CD14-positive monocyte (primary cell): ENCODE measurements around the gene NEDD4L. TPM values are rescaled to one million over a fixed set of nuclear protein-coding genes. Genes with fewer than 3 reads are reported as not detected.

ENCODE experiments used
- DNase-seq, 3 donors: peaks; one replicate each; pipeline ENCODE4 v3.0.0-alpha.2; 2011 to 2022
- H2AFZ ChIP-seq: 2 replicates; pipeline ENCODE4 v1.6.0; 2012; ENCODE audit warnings: mild to moderate bottlenecking, low read depth, low read length, inconsistent platforms; ENCODE audit not compliant: insufficient read depth, poor library complexity, severe bottlenecking
- H3K27ac ChIP-seq, 2 donors: 1 replicate in 1 of 2; 2 replicates in 1 of 2; pipeline ENCODE4 v1.5.1; 2012 to 2013; ENCODE audit warnings: low read length in 2 of 2, control low read depth in 1 of 2, inconsistent platforms in 1 of 2, low read depth in 1 of 2, mild to moderate bottlenecking in 1 of 2
- H3K27me3 ChIP-seq, 2 donors: one replicate each; pipeline versions ENCODE4 v1.6.0 to v1.6.1; 2011 to 2013; ENCODE audit warnings: low read length in 2 of 2; ENCODE audit not compliant: control insufficient read depth in 2 of 2, insufficient read depth in 2 of 2
- H3K36me3 ChIP-seq, 2 donors: replicated peaks in 1 of 2; 1 replicate in 1 of 2; 2 replicates in 1 of 2; pipeline versions ENCODE4 v1.5.1 to v1.6.1; 2012 to 2013; ENCODE audit warnings: low read length in 2 of 2, control low read depth in 1 of 2, inconsistent platforms in 1 of 2, mild to moderate bottlenecking in 1 of 2; ENCODE audit not compliant: insufficient read depth in 2 of 2, control insufficient read depth in 1 of 2
- H3K4me1 ChIP-seq, 2 donors: 1 replicate in 1 of 2; 2 replicates in 1 of 2; pipeline versions ENCODE4 v1.5.1 to v1.6.1; 2012 to 2013; ENCODE audit warnings: low read length in 2 of 2, control low read depth in 1 of 2, inconsistent platforms in 1 of 2, mild to moderate bottlenecking in 1 of 2, moderate library complexity in 1 of 2; ENCODE audit not compliant: insufficient read depth in 2 of 2, control insufficient read depth in 1 of 2
- H3K4me2 ChIP-seq: replicated peaks from 2 replicates; pipeline ENCODE3; 2012; ENCODE audit warnings: low read length, moderate library complexity, mild to moderate bottlenecking; ENCODE audit not compliant: poor library complexity, severe bottlenecking; ENCODE audit errors: extremely low read depth
- H3K4me3 ChIP-seq, 3 experiments: fragments of 200-600 bp in 1 of 3; sonication (generic) in 1 of 3; replicated peaks in 1 of 3; 1 replicate in 2 of 3; 2 replicates in 1 of 3; pipeline ENCODE4 v1.5.1; 2011 to 2013; ENCODE audit warnings: low read length in 3 of 3, mild to moderate bottlenecking in 3 of 3, control low read depth in 2 of 3, low read depth in 2 of 3, inconsistent platforms in 1 of 3, moderate library complexity in 1 of 3
- H3K79me2 ChIP-seq: 2 replicates; pipeline ENCODE4 v1.6.0; 2012; ENCODE audit warnings: mild to moderate bottlenecking, control low read depth, inconsistent platforms, low read length, moderate library complexity; ENCODE audit not compliant: insufficient read depth
- H3K9ac ChIP-seq: 2 replicates; pipeline ENCODE4 v1.6.0; 2017; ENCODE audit warnings: low read length, mild to moderate bottlenecking; ENCODE audit not compliant: insufficient read depth, poor library complexity, severe bottlenecking
- H3K9me3 ChIP-seq, 2 donors: replicated peaks in 1 of 2; 1 replicate in 1 of 2; 2 replicates in 1 of 2; pipeline versions ENCODE4 v1.5.1 to v1.6.1; 2012 to 2013; ENCODE audit warnings: low read length in 2 of 2, control low read depth in 1 of 2; ENCODE audit not compliant: control insufficient read depth in 1 of 2, insufficient read depth in 1 of 2
- H4K20me1 ChIP-seq: 2 replicates; pipeline ENCODE4 v1.6.0; 2012; ENCODE audit warnings: mild to moderate bottlenecking, low read length, control low read depth, moderate library complexity; ENCODE audit not compliant: insufficient read depth
- H3K27ac Mint-ChIP-seq, 7 donors: one replicate each; pipeline ENCODE4 v1.8.0; 2020; ENCODE audit warnings: mild to moderate bottlenecking in 7 of 7, mixed read lengths in 7 of 7, moderate library complexity in 6 of 7, inconsistent platforms in 2 of 7
- H3K27me3 Mint-ChIP-seq, 3 donors: one replicate each; pipeline ENCODE4 v1.8.0; 2021 to 2022; ENCODE audit warnings: low read depth in 3 of 3, mild to moderate bottlenecking in 3 of 3, mixed read lengths in 3 of 3, moderate library complexity in 3 of 3, inconsistent platforms in 1 of 3
- H3K36me3 Mint-ChIP-seq, 2 donors: one replicate each; pipeline ENCODE4 v1.8.0; 2020; ENCODE audit warnings: mixed read lengths in 2 of 2, inconsistent platforms in 1 of 2, mild to moderate bottlenecking in 1 of 2
- H3K4me1 Mint-ChIP-seq: one replicate; pipeline ENCODE4 v1.8.0; 2020; ENCODE audit warnings: mild to moderate bottlenecking, mixed read lengths
- H3K4me3 Mint-ChIP-seq, 2 donors: one replicate each; pipeline ENCODE4 v1.8.0; 2020; ENCODE audit warnings: mild to moderate bottlenecking in 2 of 2, mixed read lengths in 2 of 2, moderate library complexity in 1 of 2
- H3K9me3 Mint-ChIP-seq, 7 donors: one replicate each; pipeline ENCODE4 v1.8.0; 2020 to 2022; ENCODE audit warnings: mixed read lengths in 7 of 7, mild to moderate bottlenecking in 6 of 7, moderate library complexity in 6 of 7, inconsistent platforms in 2 of 7
- WGBS: methylation state at CpG from one replicate; pipeline ENCODE4 v1.1.5; 2013; ENCODE audit warnings: missing lambda C conversion rate; ENCODE audit not compliant: insufficient coverage; 5-methylcytosine and 5-hydroxymethylcytosine counted together
- intact Hi-C, 2 donors: fragments of 100-400 bp; cut with micrococcal nuclease; formaldehyde crosslinking; loops; one replicate each; pipeline versions ENCODE4 v1.15.0 to v1.15.1; 2023
- polyA plus RNA-seq, 3 donors: library from polyadenylated mRNA; depleted of rRNA in 1 of 3; unstranded in 2 of 3; stranded (reverse) in 1 of 3; fragments of 300-500 nt in 2 of 3; fragments of >200 nt in 1 of 3; fragmentation: Illumina TruSeq in 2 of 3; gene quantifications; 1 replicate in 2 of 3; 2 replicates in 1 of 3; pipeline ENCODE4 v1.2.3, GENCODE V29; 2012 to 2021
- TF ChIP-seq, protein P1 (sequence below): fragments of 200-600 bp; IDR thresholded peaks from one replicate; pipeline ENCODE4 v1.8.0; 2022; ENCODE audit warnings: antibody characterized with exemption, mild to moderate bottlenecking

The NEDD4L gene
- polyA plus RNA-seq, 3 donors: 2.5 to 5.2 (median 4.5) TPM

GRCh38 chr18:58234359-58234741, 190.3 kb downstream of the NEDD4L start:
- Mint-ChIP-seq H3K27ac (no peak overlapping the region), H3K4me1 (no peaks in the 10 kb centered on the region), H3K9me3 (peaks cover 0 to 2% (median 0%) of the 10 kb centered on the region in 7 donors), H3K27me3 (peaks cover 4 to 9% (median 4%) of the 10 kb centered on the region in 3 donors), H3K36me3 (no peaks in the 10 kb centered on the region), H3K4me3 (no peak overlapping the region)
- H3K4me3 ChIP-seq: no peak overlapping the region
- peaks cover 0 to 2% of the 10 kb centered on the region in 2 donors for H3K27me3 ChIP-seq
- no peak for DNase-seq
- no peak overlapping the region for H3K4me2 ChIP-seq
- H3K9me3 ChIP-seq: no peaks in the 10 kb centered on the region
- H2AFZ ChIP-seq: no peak overlapping the region
- H4K20me1 ChIP-seq: no peaks in the 10 kb centered on the region
- intact Hi-C loops: no loop called here
- no peaks in the 10 kb centered on the region for H3K4me1 ChIP-seq
- no peak overlapping the region for H3K27ac ChIP-seq
- 100% methylated on average over 1 of the region's 2 CpGs for WGBS
- H3K9ac ChIP-seq: no peak overlapping the region
- no peaks in the 10 kb centered on the region for H3K36me3 ChIP-seq
- TF ChIP-seq, protein P1, sequence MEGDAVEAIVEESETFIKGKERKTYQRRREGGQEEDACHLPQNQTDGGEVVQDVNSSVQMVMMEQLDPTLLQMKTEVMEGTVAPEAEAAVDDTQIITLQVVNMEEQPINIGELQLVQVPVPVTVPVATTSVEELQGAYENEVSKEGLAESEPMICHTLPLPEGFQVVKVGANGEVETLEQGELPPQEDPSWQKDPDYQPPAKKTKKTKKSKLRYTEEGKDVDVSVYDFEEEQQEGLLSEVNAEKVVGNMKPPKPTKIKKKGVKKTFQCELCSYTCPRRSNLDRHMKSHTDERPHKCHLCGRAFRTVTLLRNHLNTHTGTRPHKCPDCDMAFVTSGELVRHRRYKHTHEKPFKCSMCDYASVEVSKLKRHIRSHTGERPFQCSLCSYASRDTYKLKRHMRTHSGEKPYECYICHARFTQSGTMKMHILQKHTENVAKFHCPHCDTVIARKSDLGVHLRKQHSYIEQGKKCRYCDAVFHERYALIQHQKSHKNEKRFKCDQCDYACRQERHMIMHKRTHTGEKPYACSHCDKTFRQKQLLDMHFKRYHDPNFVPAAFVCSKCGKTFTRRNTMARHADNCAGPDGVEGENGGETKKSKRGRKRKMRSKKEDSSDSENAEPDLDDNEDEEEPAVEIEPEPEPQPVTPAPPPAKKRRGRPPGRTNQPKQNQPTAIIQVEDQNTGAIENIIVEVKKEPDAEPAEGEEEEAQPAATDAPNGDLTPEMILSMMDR: no peak
- no peaks in the 10 kb centered on the region for H3K79me2 ChIP-seq

DNA sequence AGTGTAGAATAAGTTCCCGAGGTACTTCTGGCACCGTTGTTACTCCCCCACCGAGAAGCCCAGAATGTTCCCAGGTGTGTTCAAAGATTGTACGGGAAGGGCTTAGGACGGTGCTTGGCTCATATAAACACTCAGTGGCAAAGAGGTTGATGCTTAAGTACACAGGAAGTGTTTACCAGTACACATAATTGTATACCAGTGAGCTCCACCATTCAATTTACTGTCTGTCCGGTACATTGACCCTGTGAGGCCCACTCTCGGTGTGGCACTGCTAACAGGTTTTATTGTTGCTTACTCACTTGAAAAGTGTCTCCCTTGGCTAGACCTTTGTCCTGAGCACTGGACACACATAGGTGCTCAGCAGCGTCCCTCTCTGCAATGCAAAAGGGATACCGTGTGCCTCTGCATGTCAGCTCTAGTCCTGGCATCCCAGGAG, 191.0 kb downstream of the NEDD4L start:
- H3K4me1 Mint-ChIP-seq: no peaks in the 10 kb centered on the region

More for the DNA sequence above, 191.0 kb downstream of the NEDD4L start:
- no peak overlapping the region for H3K4me2 ChIP-seq
- H3K4me1 ChIP-seq: no peaks in the 10 kb centered on the region
- H2AFZ ChIP-seq: no peak overlapping the region
- no peaks in the 10 kb centered on the region for H3K36me3 ChIP-seq
- no peaks in the 10 kb centered on the region for H4K20me1 ChIP-seq
- 97% methylated on average over 7 of the region's 9 CpGs for WGBS
- H3K27me3 Mint-ChIP-seq: peaks cover 4% of the 10 kb centered on the region in 3 donors
- H3K27ac ChIP-seq: no peak overlapping the region
- no peak overlapping the region for H3K4me3 Mint-ChIP-seq
- peaks cover 0 to 2% (median 0%) of the 10 kb centered on the region in 7 donors for H3K9me3 Mint-ChIP-seq
- DNase-seq: no peak
- H3K27me3 ChIP-seq: peaks cover 0 to 2% of the 10 kb centered on the region in 2 donors
- no peaks in the 10 kb centered on the region for H3K79me2 ChIP-seq
- H3K36me3 Mint-ChIP-seq: no peaks in the 10 kb centered on the region
- TF ChIP-seq, protein P1: no peak
- no peak overlapping the region for H3K4me3 ChIP-seq
- no peaks in the 10 kb centered on the region for H3K9me3 ChIP-seq
- no peak overlapping the region for H3K9ac ChIP-seq
- H3K27ac Mint-ChIP-seq: no peak overlapping the region
- intact Hi-C loops: no loop called here
